Endothelial cell of umbilical vein (primary cell): ENCODE measurements around the gene DLGAP1. TPM values are rescaled to one million over a fixed set of nuclear protein-coding genes. Genes with fewer than 3 reads are reported as not detected.

Experiments
- BruUV-seq: library from RNA; stranded (reverse); fragments of 400-500 nt; replicated peaks from 2 replicates; lab custom pipeline; 2021; lab: Mats Ljungman, UMichigan
- CTCF ChIA-PET: fragments of 300-600, 350-600 bp; sonication (Branson Sonifier 250); formaldehyde crosslinking; loops from one replicate; lab custom pipeline; 2021; ENCODE audit warnings: antibody characterized with exemption, inconsistent platforms; lab: Charles Lee
- POLR2A ChIA-PET: fragments of 300-600, 350-600 bp; sonication (Branson Sonifier 250); formaldehyde crosslinking; loops from one replicate; lab custom pipeline; 2021; ENCODE audit warnings: antibody characterized with exemption, inconsistent platforms; lab: Charles Lee
- DNase-seq: peaks from one replicate; pipeline ENCODE4 v3.0.0-alpha.2; 2011; ENCODE audit warnings: low read depth, low spot score
- FAIRE-seq: peaks from 2 replicates; lab custom pipeline; 2011; peaks lifted over from hg19 to GRCh38; lab: Jason Lieb, UNC
- H2AFZ ChIP-seq: 2 replicates; pipeline ENCODE4 v1.6.0; 2012; ENCODE audit warnings: low read depth, low read length, control low read depth, inconsistent platforms
- H3K27ac ChIP-seq: 2 replicates; pipeline ENCODE4 v1.5.1; 2011; ENCODE audit warnings: low read depth, mild to moderate bottlenecking, control low read depth, low read length, moderate library complexity; ENCODE audit not compliant: insufficient read depth
- H3K27me3 ChIP-seq, 2 experiments: 2 replicates each; pipeline versions ENCODE4 v1.6.0 to v1.6.1; 2011; ENCODE audit warnings: low read length in 2 of 2, mixed read lengths in 1 of 2; ENCODE audit not compliant: control insufficient read depth in 2 of 2, insufficient read depth in 2 of 2
- H3K36me3 ChIP-seq, 2 experiments: 2 replicates in 1 of 2; 3 replicates in 1 of 2; pipeline ENCODE4 v1.5.1; 2011; ENCODE audit warnings: low read length in 2 of 2, mild to moderate bottlenecking in 1 of 2, moderate library complexity in 1 of 2; ENCODE audit not compliant: control insufficient read depth in 2 of 2, insufficient read depth in 2 of 2; ENCODE audit errors: extremely low read depth in 1 of 2
- H3K4me1 ChIP-seq: 3 replicates; pipeline ENCODE4 v1.5.1; 2011; ENCODE audit warnings: mild to moderate bottlenecking, low read length; ENCODE audit not compliant: control insufficient read depth, insufficient read depth; ENCODE audit errors: extremely low read depth
- H3K4me2 ChIP-seq: 2 replicates; pipeline ENCODE4 v1.6.1; 2011; ENCODE audit warnings: low read length, control low read depth, mixed read lengths; ENCODE audit not compliant: insufficient read depth
- H3K4me3 ChIP-seq, 3 experiments: fragments of 200-600 bp in 1 of 3; sonication (generic), shearing (Covaris generic) in 1 of 3; replicated peaks in 1 of 3; 2 replicates each; pipeline ENCODE4 v1.5.1; 2011 to 2016; ENCODE audit warnings: control low read depth in 3 of 3, low read length in 3 of 3, mild to moderate bottlenecking in 2 of 3, inconsistent platforms in 1 of 3, low read depth in 1 of 3, moderate library complexity in 1 of 3; ENCODE audit not compliant: insufficient read depth in 1 of 3
- H3K79me2 ChIP-seq: 2 replicates; pipeline ENCODE4 v1.6.0; 2012; ENCODE audit warnings: low read length, inconsistent platforms; ENCODE audit not compliant: control insufficient read depth, insufficient read depth
- H3K9ac ChIP-seq: replicated peaks from 2 replicates; pipeline ENCODE3; 2011; ENCODE audit warnings: low read length, control low read depth; ENCODE audit not compliant: insufficient read depth; ENCODE audit errors: extremely low read depth
- H3K9me1 ChIP-seq: replicated peaks from 3 replicates; pipeline ENCODE4 v1.6.0; 2011; ENCODE audit warnings: mild to moderate bottlenecking, low read length; ENCODE audit not compliant: control insufficient read depth, insufficient read depth; ENCODE audit errors: extremely low read depth
- H3K9me3 ChIP-seq: replicated peaks from 2 replicates; pipeline ENCODE4 v1.5.1; 2012; ENCODE audit warnings: low read length, inconsistent platforms; ENCODE audit not compliant: control insufficient read depth, insufficient read depth
- H4K20me1 ChIP-seq: replicated peaks from 2 replicates; pipeline ENCODE3; 2011; ENCODE audit warnings: mild to moderate bottlenecking, low read length; ENCODE audit not compliant: control insufficient read depth, insufficient read depth; ENCODE audit errors: extremely low read depth
- EZH2 ChIP-seq: IDR thresholded peaks from 2 replicates; pipeline ENCODE4 v1.6.1; 2012; ENCODE audit warnings: borderline replicate concordance, low read depth, mild to moderate bottlenecking, moderate library complexity, low read length, inconsistent platforms; ENCODE audit not compliant: severe bottlenecking
- FOS ChIP-seq: IDR thresholded peaks from 2 replicates; pipeline ENCODE4 v1.6.1; 2011; ENCODE audit warnings: mild to moderate bottlenecking, low read length, moderate library complexity, borderline replicate concordance; ENCODE audit not compliant: insufficient read depth
- GATA2 ChIP-seq: IDR thresholded peaks from 2 replicates; pipeline ENCODE4 v1.7.0; 2011; ENCODE audit warnings: low read depth, mild to moderate bottlenecking, moderate library complexity, mixed read lengths, low read length; ENCODE audit not compliant: insufficient read length, insufficient read depth
- JUN ChIP-seq: IDR thresholded peaks from 2 replicates; pipeline ENCODE4 v1.6.1; 2011; ENCODE audit warnings: borderline replicate concordance, low read depth; ENCODE audit not compliant: insufficient read length, insufficient read depth
- MYC ChIP-seq: IDR thresholded peaks from one replicate; pipeline ENCODE4 v1.6.1; 2011; ENCODE audit warnings: mild to moderate bottlenecking, low read depth, low read length
- POLR2A ChIP-seq: IDR thresholded peaks from 2 replicates; pipeline ENCODE4 v1.6.1; 2012; ENCODE audit warnings: low read depth, mild to moderate bottlenecking, control low read depth, low read length
- POLR2AphosphoS5 ChIP-seq: IDR thresholded peaks from 2 replicates; pipeline ENCODE4 v1.6.1; 2012; ENCODE audit warnings: low read depth, mild to moderate bottlenecking, control low read depth, low read length, moderate library complexity; ENCODE audit not compliant: insufficient read depth
- dilution Hi-C: fragments of 300-500 bp; cut with MboI; formaldehyde crosslinking; loops from one replicate; pipeline ENCODE4 v1.15.0; 2019; ENCODE audit warnings: low sequenced_read_pairs; ENCODE audit not compliant: extremely low pct_ligation_motif_present
- intact Hi-C: fragments of 100-400 bp; cut with micrococcal nuclease; formaldehyde crosslinking; loops from one replicate; pipeline ENCODE4 v1.10.0; 2022
- polyA plus RNA-seq, 4 experiments: library from polyadenylated mRNA; depleted of rRNA in 3 of 4; stranded (reverse) in 3 of 4; unstranded in 1 of 4; fragments of >200 nt; gene quantifications; 2 replicates each; pipeline versions ENCODE4 v1.2.1 to v1.2.3, GENCODE V29; 2011 to 2012; ENCODE audit warnings: missing spikeins in 1 of 4
- total RNA-seq: library from RNA; stranded (reverse); gene quantifications from 2 replicates; pipeline ENCODE4 v1.2.3, GENCODE V29; 2021
- TF ChIP-seq, protein P1 (sequence below): IDR thresholded peaks from 2 replicates; pipeline ENCODE4 v1.6.1; 2011; ENCODE audit not compliant: insufficient read depth, insufficient read length
- TF ChIP-seq, protein P2 (sequence below), 2 donors: IDR thresholded peaks; 1 replicate in 1 of 2; 2 replicates in 1 of 2; pipeline ENCODE4 v1.5.1; 2011; ENCODE audit warnings: low read length in 2 of 2, mild to moderate bottlenecking in 2 of 2, moderate library complexity in 2 of 2, control low read depth in 1 of 2, inconsistent platforms in 1 of 2, low read depth in 1 of 2; ENCODE audit not compliant: insufficient read depth in 1 of 2; ENCODE audit errors: extremely low read depth in 1 of 2

The DLGAP1 gene
- total and polyA plus RNA-seq, 2 donors (not counting 3 experiments of a cell fraction or from before 2014, with no cell fraction given): 0.04 TPM; not detected in 1

DNA sequence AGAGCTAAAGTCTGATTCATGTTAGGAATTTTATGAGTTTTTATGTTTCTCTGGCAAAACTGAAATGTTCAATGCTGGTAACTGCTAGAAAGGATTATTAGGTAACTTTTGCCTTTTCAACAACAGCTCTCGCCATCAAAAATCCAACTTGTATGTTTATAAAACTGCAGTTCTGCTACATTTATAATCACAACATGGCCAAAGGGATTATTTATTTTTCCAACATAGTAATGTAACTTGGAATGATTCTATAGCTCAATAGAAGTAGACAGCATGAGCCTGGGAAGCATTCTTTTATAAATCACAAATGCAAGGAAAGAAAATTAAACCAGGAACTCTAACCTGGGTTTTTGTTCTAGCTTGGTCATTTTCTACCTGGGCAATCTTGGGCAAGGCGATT is 534.3 kb downstream of the DLGAP1 start:
- no peak for DNase-seq
- TF ChIP-seq, protein P1, sequence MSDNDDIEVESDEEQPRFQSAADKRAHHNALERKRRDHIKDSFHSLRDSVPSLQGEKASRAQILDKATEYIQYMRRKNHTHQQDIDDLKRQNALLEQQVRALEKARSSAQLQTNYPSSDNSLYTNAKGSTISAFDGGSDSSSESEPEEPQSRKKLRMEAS: no peak
- TF ChIP-seq EZH2: no peak
- no peak for TF ChIP-seq FOS
- TF ChIP-seq GATA2: no peak
- TF ChIP-seq MYC: no peak
- TF ChIP-seq JUN: no peak
- TF ChIP-seq, protein P2, sequence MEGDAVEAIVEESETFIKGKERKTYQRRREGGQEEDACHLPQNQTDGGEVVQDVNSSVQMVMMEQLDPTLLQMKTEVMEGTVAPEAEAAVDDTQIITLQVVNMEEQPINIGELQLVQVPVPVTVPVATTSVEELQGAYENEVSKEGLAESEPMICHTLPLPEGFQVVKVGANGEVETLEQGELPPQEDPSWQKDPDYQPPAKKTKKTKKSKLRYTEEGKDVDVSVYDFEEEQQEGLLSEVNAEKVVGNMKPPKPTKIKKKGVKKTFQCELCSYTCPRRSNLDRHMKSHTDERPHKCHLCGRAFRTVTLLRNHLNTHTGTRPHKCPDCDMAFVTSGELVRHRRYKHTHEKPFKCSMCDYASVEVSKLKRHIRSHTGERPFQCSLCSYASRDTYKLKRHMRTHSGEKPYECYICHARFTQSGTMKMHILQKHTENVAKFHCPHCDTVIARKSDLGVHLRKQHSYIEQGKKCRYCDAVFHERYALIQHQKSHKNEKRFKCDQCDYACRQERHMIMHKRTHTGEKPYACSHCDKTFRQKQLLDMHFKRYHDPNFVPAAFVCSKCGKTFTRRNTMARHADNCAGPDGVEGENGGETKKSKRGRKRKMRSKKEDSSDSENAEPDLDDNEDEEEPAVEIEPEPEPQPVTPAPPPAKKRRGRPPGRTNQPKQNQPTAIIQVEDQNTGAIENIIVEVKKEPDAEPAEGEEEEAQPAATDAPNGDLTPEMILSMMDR (IDR thresholded peaks at IDR 0.05; ENCODE audit: extremely low read depth in 1 of 2, insufficient read depth in 1 of 2, low read depth in 1 of 2, low read length in 2 of 2): no peak
- TF ChIP-seq POLR2A: no peak
- no peak for TF ChIP-seq POLR2AphosphoS5

More for the DNA sequence above, 534.3 kb downstream of the DLGAP1 start:
- Histone ChIP-seq H4K20me1 (no peaks in the 10 kb centered on the region), H3K36me3 (no peaks in the 10 kb centered on the region), H3K9me3 (no peaks in the 10 kb centered on the region), H3K4me3 (no peak overlapping the region), H3K9me1 (no peaks in the 10 kb centered on the region), H3K4me2 (no peak overlapping the region), H3K4me1 (no peaks in the 10 kb centered on the region), H3K79me2 (no peaks in the 10 kb centered on the region), H3K27me3 (peaks cover 2 to 3% of the 10 kb centered on the region in 2 experiments), H2AFZ (no peak overlapping the region), H3K27ac (no peak overlapping the region), H3K9ac (no peak overlapping the region)
- BruUV-seq: no TSS peak
- intact Hi-C loops (no loop called here), dilution Hi-C loops (no loop called here)
- ChIA-PET CTCF (interaction anchor here (0.6 to 1.0 kb wide), 3 partner anchors 17 to 407 kb away, joined by 3 to 4 read pairs (median 3); no protein-coding TSS in a partner anchor), POLR2A (no interaction called here)
- no peak for FAIRE-seq
